ENCODE results near the gene FARP2.

DNA sequence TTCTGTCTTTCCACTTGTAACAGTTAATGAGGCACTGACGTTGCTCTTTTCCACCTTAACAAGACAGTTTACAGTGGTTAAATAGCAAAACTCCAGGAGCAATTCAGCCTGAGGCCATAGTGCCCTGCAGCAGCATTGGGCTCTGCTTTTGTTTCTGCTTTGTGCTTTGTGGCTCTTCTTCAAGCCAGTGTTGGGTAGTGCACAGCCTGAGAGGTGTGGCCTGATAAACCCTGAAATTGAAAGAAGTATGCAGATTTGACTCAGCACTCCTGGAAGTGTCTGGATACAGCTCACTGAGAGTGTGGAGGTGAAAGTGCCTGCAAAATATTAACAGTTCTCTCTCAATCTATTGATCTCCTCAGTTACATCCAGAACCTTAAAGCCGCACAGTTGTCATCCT is 89.3 kb downstream of the FARP2 start:
- TF ChIP-seq, protein P1, sequence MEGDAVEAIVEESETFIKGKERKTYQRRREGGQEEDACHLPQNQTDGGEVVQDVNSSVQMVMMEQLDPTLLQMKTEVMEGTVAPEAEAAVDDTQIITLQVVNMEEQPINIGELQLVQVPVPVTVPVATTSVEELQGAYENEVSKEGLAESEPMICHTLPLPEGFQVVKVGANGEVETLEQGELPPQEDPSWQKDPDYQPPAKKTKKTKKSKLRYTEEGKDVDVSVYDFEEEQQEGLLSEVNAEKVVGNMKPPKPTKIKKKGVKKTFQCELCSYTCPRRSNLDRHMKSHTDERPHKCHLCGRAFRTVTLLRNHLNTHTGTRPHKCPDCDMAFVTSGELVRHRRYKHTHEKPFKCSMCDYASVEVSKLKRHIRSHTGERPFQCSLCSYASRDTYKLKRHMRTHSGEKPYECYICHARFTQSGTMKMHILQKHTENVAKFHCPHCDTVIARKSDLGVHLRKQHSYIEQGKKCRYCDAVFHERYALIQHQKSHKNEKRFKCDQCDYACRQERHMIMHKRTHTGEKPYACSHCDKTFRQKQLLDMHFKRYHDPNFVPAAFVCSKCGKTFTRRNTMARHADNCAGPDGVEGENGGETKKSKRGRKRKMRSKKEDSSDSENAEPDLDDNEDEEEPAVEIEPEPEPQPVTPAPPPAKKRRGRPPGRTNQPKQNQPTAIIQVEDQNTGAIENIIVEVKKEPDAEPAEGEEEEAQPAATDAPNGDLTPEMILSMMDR (conservative IDR thresholded peaks at IDR 0.05; ENCODE audit: low read length) = no peak
- no peak for TF ChIP-seq EZH2phosphoT487 (IDR thresholded peaks at IDR 0.05; ENCODE audit: borderline replicate concordance)

Data from Loucy (cell line).